NCI-H2171 (cell line): ENCODE data around the gene TTC23.

ENCODE experiments used
- DNase-seq: peaks from one replicate; lab custom pipeline; 2025; lab: John Stamatoyannopoulos, UW

The TTC23 gene

DNA sequence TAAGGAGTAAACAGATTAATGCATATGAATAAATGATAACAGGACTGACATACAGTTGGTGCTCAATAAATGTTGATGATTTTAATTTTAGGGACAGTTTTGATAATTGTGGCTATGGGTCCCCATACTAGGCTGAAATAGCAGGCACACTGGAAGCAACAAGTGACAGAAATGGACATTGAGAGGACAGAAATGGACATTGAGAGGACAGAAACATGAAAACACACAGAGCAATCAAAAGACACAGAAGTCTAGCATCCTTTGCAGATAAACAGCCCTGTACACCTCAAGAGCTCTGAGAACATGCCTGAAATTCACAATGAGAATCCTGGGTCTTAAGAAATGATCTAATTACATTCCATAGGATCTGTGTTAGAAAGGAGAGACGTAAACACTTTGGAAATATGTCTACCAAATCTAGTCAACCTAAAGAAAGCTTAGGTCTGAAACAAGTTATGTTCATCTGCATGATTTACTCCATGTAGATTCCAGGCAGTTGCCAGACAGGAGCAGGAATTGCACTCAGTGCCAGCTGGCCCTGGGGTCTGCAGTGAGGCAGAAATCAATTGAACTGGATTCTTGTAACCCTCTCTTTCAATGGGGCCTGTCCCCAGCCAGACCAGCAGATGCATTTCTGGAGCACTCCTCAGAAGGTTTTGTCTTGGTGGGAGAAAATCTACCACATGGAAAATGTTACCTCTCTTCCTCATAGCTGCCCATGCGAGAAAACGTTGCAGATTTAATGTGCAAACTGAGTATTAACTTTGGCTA is 84.2 kb downstream of the TTC23 start:
- DNase-seq = no peak

DNA sequence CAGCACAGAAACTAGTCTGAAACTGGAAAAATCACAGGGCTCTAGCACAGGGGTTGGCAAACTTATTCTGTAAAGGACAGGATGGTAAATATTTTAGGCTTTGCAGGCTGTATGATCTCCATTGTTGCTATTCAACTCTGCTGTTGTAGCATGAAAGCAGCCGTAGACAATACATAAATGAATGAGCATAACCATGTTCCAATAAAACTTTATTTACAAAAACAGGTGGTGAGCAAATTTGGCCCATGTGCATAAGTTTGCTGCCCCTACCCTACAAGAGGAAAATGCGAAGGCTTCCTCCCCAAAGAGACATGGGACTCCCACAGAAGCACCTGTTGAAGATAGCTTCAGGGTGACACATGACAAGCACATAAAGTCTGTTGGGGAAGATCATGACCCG is 85.3 kb downstream of the TTC23 start:
- DNase-seq = no peak

GRCh38 chr15:99163271-99164062 is 85.9 kb downstream of the TTC23 start:
- DNase-seq = no peak

DNA sequence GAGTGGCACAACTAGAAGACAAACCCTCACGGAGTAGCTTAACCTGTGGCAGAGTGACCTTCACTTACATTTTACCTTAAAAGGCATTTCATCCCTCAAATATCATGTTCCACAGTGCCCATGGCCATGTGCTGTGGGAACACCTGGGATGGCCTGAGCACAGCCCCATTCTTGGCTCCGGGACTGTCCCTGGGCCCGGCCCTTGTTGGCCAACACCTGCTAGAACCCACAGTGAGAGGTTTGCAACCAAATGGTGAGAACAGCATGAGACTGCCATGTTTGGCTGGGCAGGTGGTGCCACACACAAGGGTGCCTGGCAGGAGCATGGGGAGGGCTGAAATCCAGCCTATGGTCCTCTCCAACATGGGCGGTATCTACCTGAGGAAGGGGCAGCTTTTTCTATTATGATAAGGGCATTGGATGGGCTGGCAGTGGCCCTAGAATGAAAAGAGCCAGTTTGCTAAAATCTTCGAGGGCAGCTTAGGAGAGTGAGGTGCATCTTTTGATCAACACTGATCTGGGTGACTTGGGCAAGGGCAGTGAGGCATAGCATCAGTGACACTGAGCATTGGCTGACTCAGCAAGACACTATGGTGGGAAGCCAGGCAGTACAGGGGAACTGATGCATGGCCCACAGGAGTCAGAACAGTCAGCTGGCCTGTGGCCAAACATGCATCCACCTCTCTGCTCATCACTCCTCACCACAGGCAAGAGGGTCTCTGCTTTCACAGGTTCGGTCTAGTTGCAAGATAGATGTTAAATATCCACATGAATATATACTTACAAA is 90.6 kb downstream of the TTC23 start:
- DNase-seq = no peak

DNA sequence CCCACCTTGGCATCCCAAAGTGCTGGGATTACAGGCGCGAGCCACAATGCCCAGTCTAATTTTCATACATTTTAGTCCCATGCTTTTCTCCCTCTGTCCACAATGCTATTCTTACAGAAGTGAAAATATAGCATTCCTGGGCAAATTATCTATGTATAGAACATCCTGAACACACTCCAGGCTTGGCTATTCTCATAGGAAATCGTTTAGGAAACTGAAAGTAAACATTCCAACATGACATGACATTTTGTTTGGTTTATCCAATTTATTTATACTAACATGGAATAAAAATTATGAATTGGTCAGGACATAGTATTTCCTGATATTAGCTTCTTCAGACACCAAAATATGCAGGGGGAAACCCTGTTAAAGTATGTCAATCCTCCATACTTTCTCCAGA is 91.9 kb downstream of the TTC23 start:
- DNase-seq = no peak

- no peak for DNase-seq
These were observed 93.4 kb downstream of the TTC23 start for GRCh38 chr15:99155961-99156443.

DNA sequence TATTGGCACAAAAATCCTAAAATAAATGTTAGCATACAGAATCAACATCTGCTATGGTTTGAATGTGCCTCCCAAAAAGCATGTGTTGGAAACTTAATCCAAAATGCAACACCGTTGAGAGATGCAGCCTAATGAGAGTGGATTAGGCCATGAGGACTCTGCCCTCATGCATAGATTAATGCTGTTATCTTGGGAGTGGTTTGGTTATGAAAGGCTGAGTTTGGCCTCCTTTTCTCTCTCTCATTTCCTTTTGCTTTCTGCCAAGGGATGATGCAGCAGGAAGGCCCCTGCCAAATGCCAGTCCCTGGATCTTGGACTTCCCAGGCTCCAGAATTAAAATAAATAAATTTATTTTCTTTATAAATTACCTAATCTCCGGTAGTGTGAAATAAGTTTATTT is 95.1 kb downstream of the TTC23 start:
- no peak for DNase-seq

GRCh38 chr15:99153026-99153535 is 96.3 kb downstream of the TTC23 start:
- no peak for DNase-seq

DNA sequence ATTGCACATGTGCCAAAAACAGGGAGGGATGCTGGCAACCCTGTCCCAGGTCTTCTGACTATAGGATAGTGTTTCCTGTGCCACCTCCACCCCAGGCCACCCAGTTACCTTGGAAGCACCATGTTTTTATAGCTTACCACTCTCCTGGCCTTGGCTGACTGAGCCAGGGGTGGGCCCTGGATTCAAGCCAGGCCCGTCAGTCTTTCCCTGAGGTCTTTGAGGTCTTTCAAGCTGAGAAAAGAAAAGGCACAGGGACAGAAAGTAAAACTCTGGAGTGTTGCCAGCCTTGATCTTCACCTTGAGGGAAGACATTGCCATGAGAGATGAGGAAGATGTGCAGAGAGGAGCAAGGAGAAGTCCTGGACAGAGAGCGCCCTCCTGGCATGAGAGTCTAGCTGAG is 98.2 kb downstream of the TTC23 start:
- no peak for DNase-seq

DNA sequence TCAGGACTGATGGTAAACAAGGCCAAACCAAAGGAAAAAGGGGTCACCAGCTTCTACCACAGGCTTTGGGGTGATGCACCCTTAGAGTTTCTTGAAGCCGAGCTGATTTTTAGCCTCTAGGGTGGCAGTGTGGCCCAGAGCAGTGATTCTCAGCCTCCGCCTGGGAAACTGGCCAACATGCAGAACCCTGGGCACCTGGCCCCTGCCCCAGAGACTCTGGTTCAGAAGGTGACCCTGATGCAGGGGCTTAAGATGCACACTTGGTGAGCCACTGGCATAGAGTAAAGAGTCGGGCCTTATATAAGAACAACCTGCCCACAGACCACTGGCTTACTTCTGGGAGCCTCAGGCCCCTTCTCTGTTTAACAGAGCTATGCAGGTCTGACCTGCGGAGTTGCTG is 100.0 kb downstream of the TTC23 start:
- no peak for DNase-seq

DNA sequence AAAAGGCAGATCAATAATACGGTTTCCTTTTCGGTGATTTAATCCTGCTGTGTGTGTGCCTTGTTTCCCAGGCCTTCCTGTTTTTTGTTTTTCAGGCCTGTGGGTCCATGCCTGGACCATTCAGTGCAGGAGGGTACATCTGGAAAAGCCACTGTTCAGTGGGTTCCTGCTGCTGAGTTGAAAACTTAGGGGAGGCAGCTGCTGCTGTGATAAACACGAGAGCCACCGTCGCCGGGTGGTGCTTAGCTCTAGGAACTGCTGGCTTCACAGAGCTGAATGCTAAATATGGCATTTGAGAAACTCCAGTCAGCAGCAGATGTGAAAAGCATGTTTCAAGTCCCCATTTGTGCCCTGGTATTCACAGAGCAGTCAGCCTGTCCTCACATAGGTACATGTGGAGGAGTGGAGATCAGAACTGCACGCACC is 100.5 kb downstream of the TTC23 start:
- no peak for DNase-seq

DNA sequence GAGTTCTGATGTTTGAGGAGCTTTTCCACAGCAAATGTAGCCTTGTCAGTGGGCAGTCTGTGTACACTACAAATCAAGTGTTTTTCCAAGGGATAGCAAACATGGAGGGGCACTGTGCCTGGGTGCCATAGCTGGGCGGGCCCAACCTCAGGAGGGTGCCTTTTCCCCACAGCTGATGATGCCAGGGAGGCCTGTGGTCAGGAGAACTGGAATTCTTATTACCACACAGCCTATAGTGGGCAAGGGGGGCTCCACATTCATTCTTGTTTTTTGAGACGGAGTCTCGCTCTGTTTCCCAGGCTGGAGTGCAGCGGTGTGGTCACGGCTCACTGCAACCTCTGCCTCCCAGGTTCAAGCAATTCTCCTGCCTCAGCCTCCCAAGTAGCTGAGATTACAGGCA is 102.7 kb downstream of the TTC23 start:
- no peak for DNase-seq

DNA sequence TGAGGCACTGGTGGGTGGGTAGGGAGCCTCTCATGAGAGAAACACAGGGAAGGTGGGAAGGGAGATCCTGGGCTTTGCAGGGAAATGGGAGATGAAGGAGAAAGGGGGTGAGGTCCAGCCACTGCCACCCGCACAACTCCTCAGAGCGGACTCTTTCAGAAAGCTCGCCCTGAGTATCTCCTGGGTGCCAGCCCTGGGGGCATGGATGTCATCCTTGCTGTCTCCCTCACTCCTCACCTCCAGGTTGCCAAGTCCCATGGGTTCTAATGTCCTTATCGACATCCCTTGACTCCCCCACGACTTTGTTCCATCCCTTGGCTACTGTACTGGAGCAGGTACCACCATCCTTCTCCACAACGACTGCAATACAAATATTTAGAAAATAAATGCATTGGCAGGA is 103.6 kb downstream of the TTC23 start:
- no peak for DNase-seq

- DNase-seq = no peak
These were observed 104.4 kb downstream of the TTC23 start for GRCh38 chr15:99145005-99145404.

GRCh38 chr15:99143655-99144610 is 105.4 kb downstream of the TTC23 start:
- no peak for DNase-seq

DNA sequence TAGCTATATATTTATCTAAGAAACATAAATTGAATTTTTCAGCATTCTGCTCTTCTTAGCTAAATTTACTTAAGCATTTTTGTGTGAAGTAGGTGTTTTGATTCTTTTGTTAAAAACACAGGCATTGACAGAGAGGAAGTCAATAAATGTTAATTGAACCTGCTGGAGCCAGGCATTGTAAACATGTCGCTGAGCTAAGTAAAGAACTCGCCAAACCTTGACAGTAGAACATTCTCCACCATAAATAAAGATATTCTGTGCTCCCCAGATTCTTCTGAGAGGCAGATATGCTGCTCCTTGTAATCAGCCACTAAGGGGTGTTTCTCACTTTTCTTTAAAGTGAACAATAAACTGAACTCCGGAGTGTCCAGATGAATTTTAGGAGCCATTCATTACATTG is 106.1 kb downstream of the TTC23 start:
- no peak for DNase-seq

- DNase-seq = no peak
These were observed 106.8 kb downstream of the TTC23 start for GRCh38 chr15:99142562-99142961.

DNA sequence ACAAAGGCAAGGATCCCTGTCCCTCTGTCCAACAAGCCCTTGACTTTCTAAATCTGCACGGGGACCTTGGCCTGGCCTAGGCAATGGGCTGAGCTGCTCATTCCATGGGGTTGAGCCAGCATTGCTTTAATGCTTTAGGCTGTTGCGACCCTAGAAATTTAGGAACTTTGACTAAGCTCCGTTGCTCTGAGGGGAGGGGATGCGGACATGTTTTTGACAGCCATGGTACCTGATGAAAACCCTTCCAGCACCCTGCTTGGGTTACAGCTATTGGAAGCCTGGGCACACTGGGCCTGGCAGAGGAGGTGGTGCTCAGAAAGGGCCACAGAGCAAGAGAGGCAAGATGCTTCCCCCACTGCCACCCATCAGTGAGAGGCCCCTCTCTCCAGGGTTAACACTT is 107.4 kb downstream of the TTC23 start:
- no peak for DNase-seq

- DNase-seq = no peak
These were observed 108.8 kb downstream of the TTC23 start for GRCh38 chr15:99140590-99140989.

DNA sequence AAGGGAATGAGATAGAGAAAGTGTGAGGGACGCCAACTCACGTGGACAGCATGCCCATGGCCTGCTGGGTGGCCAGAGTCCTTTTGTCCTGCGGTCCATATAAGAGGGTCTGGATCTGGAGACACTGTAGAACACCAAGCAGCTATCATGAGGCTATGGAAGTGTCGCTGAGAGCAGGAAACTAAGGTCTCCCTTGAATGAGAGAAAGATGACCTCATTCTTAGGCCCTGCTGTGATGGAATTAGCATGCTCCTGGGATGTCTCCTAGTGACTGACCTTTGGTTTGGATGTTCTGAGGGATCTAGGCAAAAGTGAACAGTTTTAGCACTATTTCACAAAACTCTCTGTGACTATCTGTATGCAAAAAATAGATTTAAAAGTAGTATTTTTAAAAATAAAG is 110.1 kb downstream of the TTC23 start:
- DNase-seq = no peak

- DNase-seq = no peak
These were observed 110.8 kb downstream of the TTC23 start for GRCh38 chr15:99138491-99138982.
